Occipital lobe (tissue), 2 donors: ENCODE data around the gene RNPS1. TPM values are rescaled to one million over a fixed set of nuclear protein-coding genes. Genes with fewer than 3 reads are reported as not detected.
"Not testable (repeated sequence)": the region's sequence is repeated elsewhere in the genome, so short reads cannot be mapped to it uniquely, and the experiment has no call there.

Experiments
- DNase-seq: peaks from one replicate; lab custom pipeline; 2025; lab: John Stamatoyannopoulos, UW
- total RNA-seq: library from RNA; depleted of rRNA; stranded (reverse); fragments of >200 nt; gene quantifications from one replicate; pipeline ENCODE4 v1.2.3, GENCODE V29; 2014

The RNPS1 gene
- total RNA-seq, 1 donor from 2014 or later = 66.8 TPM

- DNase-seq = no peak
Observed at GRCh38 chr16:2257726-2258125, 10.2 kb downstream of the RNPS1 start.

GRCh38 chr16:2256531-2257140 lies 11.3 kb downstream of the RNPS1 start:
- no peak for DNase-seq

DNA sequence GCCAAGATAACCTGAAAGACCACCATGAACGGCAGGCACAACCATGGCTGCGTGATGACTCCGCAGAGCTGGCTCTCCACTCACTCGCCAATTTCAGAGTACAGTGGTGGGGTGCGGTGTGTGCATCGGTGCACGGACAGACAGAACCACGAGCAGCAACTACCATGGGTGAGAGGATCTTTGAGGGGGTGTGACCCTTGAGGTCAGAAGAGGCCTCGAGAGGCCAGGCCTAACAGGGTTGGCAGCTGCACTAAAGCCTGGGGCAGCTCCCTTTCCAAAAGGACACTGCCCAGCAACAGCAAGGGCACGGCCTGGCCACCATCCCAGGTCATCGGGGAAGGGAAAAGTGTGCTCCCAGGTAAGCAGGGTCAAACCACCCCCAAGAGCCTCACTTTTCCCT lies 14.6 kb downstream of the RNPS1 start:
- no peak for DNase-seq

DNA sequence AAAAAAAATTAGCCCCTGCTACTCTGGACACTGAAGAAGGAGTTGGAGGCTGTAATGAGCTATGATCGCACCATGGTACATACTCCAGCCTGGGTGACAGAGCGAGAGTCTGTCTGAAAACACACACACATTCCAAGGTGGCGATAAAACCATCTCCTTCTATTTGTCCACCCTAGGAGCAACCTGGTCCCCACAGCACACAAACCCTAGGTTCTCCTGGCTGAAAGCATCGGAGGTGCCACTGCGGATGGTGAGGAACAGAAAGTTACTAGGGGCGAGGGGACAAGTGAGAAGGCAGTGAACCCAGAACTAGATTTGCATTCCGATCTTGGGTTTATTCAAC lies 15.1 kb downstream of the RNPS1 start:
- DNase-seq = no peak

DNA sequence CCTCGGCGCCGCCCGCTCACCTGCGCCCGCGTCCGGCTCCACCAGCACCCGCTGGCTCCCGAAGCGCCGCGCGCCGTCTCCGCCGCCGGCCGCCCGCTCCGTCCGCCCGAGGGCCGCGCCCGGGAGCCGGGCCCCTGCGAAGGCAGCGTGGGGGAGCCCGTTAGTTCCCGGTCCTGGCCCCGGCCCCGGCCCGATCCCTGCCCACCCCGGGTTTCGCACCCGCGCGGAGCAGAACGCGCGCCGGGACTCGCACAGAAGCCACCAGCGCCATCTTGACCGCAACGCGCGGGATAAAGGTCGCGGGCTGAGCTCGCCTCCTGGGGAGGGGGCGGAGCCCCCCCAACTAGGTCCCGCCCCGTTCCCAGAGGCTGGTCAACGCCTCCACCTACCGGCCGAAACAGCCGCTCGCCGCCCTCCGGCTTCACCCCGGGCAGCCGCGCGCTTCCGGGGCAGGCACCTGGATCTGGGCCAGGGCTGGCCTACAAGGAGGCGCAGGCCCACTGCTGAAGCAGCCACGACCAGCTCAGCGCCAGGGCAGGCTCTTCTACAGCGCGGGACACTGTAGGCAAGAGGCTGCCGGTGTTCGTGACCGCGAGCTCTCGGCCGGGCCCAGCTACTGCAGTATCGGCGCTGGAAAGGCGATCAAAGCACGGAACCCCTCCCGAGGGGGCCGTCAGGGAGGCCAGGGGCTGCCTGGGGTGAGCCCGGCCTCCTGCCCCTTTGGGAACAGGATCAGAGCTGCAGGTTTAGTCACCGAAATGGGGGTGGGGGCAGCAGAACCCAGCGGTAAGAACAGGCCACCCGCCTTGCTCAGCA lies 16.4 kb downstream of the RNPS1 start, which contains the start of gene ECI1:
TSS of gene ECI1 (minus strand) at position 292 of the 816 bp plus-strand sequence. CDS start at position 271, 21 bp downstream.
- peak; percentile 85 for DNase-seq

DNA sequence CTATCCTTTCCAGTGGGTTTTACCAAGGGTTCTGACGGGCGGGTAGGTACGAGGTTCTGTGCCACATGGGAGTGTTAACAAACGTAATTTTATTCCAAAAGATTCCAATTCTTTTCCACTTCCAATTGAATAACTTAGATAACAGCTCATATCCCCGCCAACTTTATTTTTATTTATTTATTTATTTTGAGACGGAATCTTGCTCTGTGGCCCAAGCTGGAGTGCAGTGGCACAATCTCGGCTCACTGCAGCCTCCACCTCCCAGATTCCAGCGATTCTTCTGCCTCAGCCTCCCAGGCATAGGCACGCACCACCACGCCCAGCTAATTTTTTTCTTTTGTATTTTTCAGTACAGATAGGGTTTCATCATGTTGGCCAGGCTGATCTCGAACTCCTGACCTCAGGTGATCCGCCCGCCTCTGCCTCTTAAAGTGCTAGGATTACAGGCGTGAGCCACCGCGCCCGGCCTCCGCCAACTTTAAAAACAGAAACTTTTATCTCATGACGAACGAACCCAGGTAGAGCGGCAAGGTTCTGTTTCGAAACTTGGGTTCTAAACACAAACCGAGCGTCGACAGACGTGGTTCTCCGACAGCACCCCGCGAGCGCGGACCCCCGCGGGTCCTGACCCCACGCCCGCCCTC lies 17.2 kb downstream of the RNPS1 start:
- DNase-seq = no peak

GRCh38 chr16:2246301-2246885 lies 21.5 kb downstream of the RNPS1 start:
- DNase-seq = no peak

- no peak for DNase-seq
Observed at GRCh38 chr16:2244926-2245795, 22.8 kb downstream of the RNPS1 start.

DNA sequence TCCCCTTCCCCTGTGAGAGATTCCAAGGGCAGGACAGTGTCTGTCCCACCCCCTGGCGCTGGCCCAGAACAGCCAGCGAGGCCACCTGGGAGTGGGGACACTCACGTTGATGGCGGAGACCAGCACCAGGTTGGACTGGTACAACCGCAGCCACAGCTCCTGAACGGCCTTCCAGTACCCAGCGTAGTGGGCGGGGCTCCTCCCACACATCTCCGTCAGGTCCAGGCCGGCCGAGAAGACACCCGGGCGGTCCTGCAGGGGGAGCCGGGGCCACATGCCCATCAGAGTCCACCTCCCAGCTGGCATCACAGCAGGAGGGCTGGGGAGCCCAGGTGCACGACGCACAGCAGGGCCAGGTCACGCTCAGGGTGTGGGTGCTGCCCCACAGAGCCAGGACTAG lies 23.6 kb downstream of the RNPS1 start:
- no peak for DNase-seq

DNA sequence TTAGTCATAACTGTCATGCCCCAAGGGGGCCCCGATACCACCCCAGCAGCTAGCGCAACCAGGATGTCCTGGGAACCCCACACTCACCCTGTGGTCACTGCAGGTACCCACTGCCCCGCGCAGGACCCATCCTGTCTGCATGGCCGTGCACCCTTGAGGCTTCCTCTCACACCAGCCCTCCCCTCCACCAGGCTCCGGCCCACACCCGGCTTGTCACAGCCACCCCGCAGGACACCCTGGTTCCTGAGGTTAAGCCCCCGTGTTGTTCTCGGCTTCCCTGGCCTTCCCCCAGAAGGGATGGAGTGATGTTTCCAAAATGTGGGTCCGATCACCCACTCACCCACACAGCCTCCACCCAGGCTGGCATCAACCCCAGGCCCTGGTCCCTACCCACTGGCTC lies 24.1 kb downstream of the RNPS1 start:
- no peak for DNase-seq

- DNase-seq = no peak
Observed at GRCh38 chr16:2243031-2243528, 24.8 kb downstream of the RNPS1 start.

DNA sequence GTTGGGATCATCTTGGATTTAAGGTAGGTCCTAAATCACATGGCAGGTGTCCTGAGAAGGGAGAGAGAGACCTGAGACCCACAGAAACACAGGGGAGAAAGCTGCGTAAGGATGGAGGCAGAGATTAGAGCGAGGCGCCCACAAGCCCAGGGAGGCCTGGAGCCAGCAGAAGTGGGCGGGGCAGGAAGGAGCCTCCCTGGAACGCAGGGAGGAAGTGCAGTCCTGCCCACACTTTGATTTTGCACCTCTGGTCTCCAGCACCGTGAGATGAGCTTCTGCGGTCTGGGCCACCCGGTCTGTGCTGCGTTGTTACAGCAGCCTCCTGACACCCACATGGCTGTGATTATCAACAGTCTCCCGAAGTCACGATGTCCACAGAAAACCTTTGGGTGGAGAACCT lies 25.3 kb downstream of the RNPS1 start:
- DNase-seq = peak; percentile 28

DNA sequence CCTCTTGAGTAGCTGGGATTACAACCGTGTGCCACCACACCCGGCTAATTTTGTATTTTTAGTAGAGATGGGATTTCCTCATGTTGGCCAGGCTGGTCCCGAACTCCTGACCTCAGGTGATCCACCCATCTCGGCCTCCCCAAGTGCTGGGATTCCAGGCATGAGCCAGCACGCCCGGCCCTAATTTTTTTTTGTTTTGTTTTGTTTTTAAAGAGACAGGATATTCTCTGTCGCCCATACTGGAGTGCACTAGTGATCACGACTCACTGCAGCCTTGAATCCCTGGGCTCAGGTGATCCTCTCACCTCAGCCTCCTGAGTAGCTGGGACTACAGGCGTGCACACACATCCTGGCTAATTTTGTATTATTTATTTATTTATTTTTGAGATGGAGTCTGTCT lies 27.6 kb downstream of the RNPS1 start:
- DNase-seq = not testable (repeated sequence)

DNA sequence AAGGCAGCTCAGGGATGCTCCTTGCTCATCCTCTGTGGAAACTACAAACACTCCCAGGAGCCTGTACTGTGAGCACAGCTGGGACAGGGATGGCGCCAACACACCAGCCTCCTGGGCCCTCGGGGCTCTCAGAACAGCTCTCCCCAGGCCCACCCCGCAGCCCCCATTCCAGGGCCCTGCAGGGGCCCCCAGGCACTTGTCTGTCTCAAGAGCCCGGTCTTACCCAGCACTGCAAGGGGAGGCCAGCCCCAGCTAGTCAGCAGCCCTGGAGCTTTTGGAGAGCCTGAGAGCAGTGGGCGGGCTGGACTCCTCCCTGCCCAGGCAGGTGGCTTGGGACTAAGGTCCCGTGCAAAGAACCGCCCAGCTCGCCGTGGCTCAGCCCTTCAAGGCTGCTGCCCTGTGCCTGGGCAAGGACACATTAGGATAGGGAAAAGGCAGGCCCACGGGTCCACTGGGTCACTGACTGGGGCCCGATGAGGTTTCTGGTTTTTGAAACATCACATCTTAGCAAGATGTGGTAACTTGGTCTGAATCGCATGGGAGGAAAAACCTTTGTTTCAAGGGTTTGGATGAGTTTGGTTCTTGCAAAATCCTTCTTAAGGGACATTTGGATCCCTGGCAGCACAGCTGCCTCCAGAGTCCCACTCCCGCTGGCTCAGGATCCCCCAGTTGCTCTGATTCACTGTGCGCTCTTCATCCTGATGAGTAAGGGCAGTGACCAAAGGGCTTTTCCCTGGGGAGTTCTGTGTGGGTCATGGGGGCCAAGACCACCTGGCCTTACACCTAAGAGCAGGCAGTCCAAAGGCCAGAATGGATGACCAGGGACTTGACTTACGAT lies 28.9 kb downstream of the RNPS1 start:
- no peak for DNase-seq

- DNase-seq = no peak
Observed at GRCh38 chr16:2238150-2238837, 29.6 kb downstream of the RNPS1 start.

DNA sequence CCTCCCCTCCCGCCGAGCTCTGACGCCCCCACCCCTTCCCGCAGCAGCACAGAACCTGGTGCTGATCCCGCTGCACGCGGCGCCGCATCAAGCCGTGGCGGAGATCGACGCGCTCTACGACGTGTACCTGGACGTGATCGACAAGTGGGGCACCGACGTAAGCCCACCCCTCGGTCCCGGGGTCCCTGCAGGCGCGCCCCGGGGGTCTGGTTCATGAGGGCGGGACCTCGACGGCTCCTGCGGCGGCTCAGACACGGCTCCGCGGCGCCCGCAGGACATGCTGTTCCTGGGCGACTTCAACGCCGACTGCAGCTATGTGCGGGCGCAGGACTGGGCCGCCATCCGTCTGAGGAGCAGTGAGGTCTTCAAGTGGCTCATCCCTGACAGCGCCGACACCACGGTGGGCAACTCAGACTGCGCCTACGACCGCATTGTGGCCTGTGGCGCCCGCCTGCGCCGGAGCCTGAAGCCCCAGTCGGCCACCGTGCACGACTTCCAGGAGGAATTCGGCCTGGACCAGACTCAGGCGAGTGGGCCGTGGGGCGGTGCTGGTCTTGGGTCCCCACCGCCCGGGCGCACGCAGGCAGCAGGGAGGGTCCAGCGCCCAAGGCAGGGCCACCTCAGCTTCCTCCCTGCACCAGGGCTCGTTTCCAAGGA lies 30.3 kb downstream of the RNPS1 start:
- no peak for DNase-seq

DNA sequence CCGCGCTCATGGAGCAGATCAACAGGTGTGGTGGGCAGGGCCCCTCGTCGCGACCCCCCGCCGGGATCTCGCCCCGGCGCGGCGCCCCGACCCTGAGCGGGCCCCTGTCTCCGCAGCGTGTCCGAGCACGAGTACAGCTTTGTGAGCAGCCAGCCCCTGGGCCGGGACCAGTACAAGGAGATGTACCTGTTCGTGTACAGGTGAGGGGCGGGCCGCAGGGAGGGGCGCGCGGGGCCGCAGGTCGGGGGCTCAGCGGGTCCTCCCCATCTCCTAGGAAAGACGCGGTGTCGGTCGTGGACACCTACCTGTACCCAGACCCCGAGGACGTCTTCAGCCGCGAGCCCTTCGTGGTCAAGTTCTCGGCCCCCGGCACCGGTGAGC lies 30.8 kb downstream of the RNPS1 start:
- no peak for DNase-seq

GRCh38 chr16:2236337-2237101 lies 31.4 kb downstream of the RNPS1 start, which contains the start of gene DNASE1L2:
Gene DNASE1L2, plus strand, starts transcription at chr16:2236444. Its CDS starts 373 bp downstream, at chr16:2236817.
- no peak for DNase-seq
